ENCODE data around the gene CORO2B.

DNA sequence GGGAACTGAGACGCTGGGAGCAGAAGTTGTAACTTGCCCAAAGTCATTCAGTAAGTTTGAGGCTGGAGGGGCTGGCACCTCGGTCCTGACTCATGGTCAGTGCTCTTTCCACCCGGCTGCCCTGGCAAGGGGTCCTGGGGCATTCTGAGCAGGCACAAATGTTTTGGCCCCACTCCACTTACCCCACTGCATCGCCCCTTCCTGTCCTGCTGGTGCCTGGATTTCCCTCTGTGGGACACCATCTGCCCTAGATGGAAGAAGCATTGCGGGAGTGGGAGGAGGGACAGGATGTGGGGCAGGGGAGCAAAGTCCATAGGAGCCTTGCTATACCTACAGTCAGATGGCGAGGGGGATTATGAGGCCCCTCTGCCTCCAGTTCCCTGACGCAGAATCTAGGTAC, 4.5 kb downstream of the CORO2B start:
- no peak for TF ChIP-seq CBX5 (IDR thresholded peaks at IDR 0.05; ENCODE audit: borderline replicate concordance, low read depth)
- TF ChIP-seq TRIM24 (IDR thresholded peaks at IDR 0.05), result no peak
- no peak for TF ChIP-seq SIN3A (IDR thresholded peaks at IDR 0.05; ENCODE audit: borderline replicate concordance in 2 of 2, control insufficient read depth in 1 of 2, low read depth in 2 of 2, low read length in 2 of 2)

Measured in K562 (cell line).